ENCODE results near the gene FAM8A1. TPM values are rescaled to one million over a fixed set of nuclear protein-coding genes. Genes with fewer than 3 reads are reported as not detected.

The FAM8A1 gene
- total and polyA plus RNA-seq, 9 of the 15 experiments (the other 6 are each of a cell fraction or from before 2014, with no cell fraction given) = 4.9 to 23.6 (median 14.2) TPM

- in situ Hi-C loops (cut with MboI) (loop anchor here (5.0 kb wide), 2 partner anchors 432 to 903 kb away; no protein-coding TSS in a partner anchor), intact Hi-C loops (cut with micrococcal nuclease) (loop anchor here (5.0 to 10.0 kb wide), 2 partner anchors 315 to 528 kb away; no protein-coding TSS in a partner anchor)
- Histone ChIP-seq H3K27me3 (ENCODE audit: control insufficient read depth in 2 of 2, insufficient read depth in 2 of 2, low read length in 2 of 2) (no peaks in the 10 kb centered on the region), H3K4me1 (replicated peaks in 1 of 2; ENCODE audit: control insufficient read depth in 2 of 2, insufficient read depth in 2 of 2, low read length in 2 of 2) (no peaks in the 10 kb centered on the region), H3K9me1 (ENCODE audit: control insufficient read depth, insufficient read depth, low read length) (no peaks in the 10 kb centered on the region), H3K9me3 (replicated peaks; ENCODE audit: control insufficient read depth, insufficient read depth, low read depth, low read length) (no peaks in the 10 kb centered on the region), H3K36me3 (ENCODE audit: control insufficient read depth, insufficient read depth, low read length) (no peaks in the 10 kb centered on the region), H4K20me1 (replicated peaks; ENCODE audit: control insufficient read depth, insufficient read depth, low read length) (no peaks in the 10 kb centered on the region), H3K4me2 (ENCODE audit: insufficient read depth, low read length) (no peak overlapping the region), H2AFZ (ENCODE audit: low read depth, low read length) (no peak overlapping the region), H3K27ac (ENCODE audit: extremely low read depth, low read depth, low read length) (no peak overlapping the region), H3K79me2 (ENCODE audit: control insufficient read depth, insufficient read depth, low read length) (no peaks in the 10 kb centered on the region), H3K4me3 (no peak overlapping the region), H3K9ac (ENCODE audit: insufficient read depth in 1 of 2, low read depth in 2 of 2, low read length in 2 of 2) (no peak overlapping the region)
- BruUV-seq (replicated peaks) = no TSS peak
- POLR2A ChIA-PET = interaction anchor here (0.6 kb wide), 1 partner anchor 169 kb away, joined by 3 read pairs; no protein-coding TSS in a partner anchor
- DNase-seq (ENCODE audit: extremely low read depth in 1 of 4, low spot score in 3 of 4) (no peak), ATAC-seq (peak; percentile 64), FAIRE-seq (peak; percentile 23)
- WGBS (ENCODE audit: insufficient coverage, low coverage, missing lambda C conversion rate) = 24% methylated on average over 4 of the region's 5 CpGs
- CTCF ChIA-PET (ENCODE audit: low intra/inter-chr PET ratio) = interaction anchor here (1.1 kb wide), 1 partner anchor 914 kb away, joined by 5 read pairs; no protein-coding TSS in a partner anchor
- TF ChIP-seq ETV1 (tag; conservative IDR thresholded peaks at IDR 0.05; ENCODE audit: low read depth) (no peak), ZFP91 (CRISPR knock-in tag; IDR thresholded peaks at IDR 0.05) (no peak), ZNF511 (CRISPR knock-in tag; IDR thresholded peaks at IDR 0.05) (no peak), CTCF (IDR thresholded peaks at IDR 0.05 in 2 of 3, conservative IDR thresholded peaks at IDR 0.05 in 1 of 3; ENCODE audit: insufficient read depth in 2 of 3, low read depth in 1 of 3, low read length in 3 of 3) (peak; percentile 8 to 49 (median 20); a peak in 2 of 6 replicates), BRCA1 (IDR thresholded peaks at IDR 0.05) (no peak), BRCA1 (CRISPR knock-in tag; IDR thresholded peaks at IDR 0.05) (no peak), RAD21 (CRISPR knock-in tag; conservative IDR thresholded peaks at IDR 0.05 in 1 of 2, IDR thresholded peaks at IDR 0.05 in 1 of 2) (peak in 1 of 2 experiments; percentile 76; a peak in 3 of 4 replicates)
Observed at GRCh38 chr6:17589406-17590096, 10.6 kb upstream of the FAM8A1 start.

Data from K562 (cell line).